SK-N-MC (cell line): ENCODE data around the gene SPTB.

Experiments used
- DNase-seq: peaks from one replicate; pipeline ENCODE4 v3.0.0-alpha.2; 2011; ENCODE audit warnings: low read depth, low spot score
- H3K27ac ChIP-seq: fragments of 200-600 bp; sonication (generic); 2 replicates; pipeline ENCODE4 v1.5.1; 2016; ENCODE audit warnings: mixed run types
- H3K36me3 ChIP-seq: fragments of 200-600 bp; sonication (generic); 2 replicates; pipeline ENCODE4 v1.6.1; 2017; ENCODE audit warnings: antibody characterized with exemption, low read length, mixed read lengths; ENCODE audit not compliant: insufficient read depth
- H3K4me3 ChIP-seq: fragments of 200-600 bp; sonication (generic); 2 replicates; pipeline ENCODE4 v1.5.1; 2016
- H3K9ac ChIP-seq: fragments of 200-600 bp; sonication (generic); 2 replicates; pipeline ENCODE4 v1.8.0; 2017; ENCODE audit warnings: mixed run types, mixed read lengths; ENCODE audit not compliant: insufficient read length
- H3K9me3 ChIP-seq: fragments of 200-600 bp; sonication (generic); 2 replicates; pipeline ENCODE4 v1.6.1; 2017; ENCODE audit warnings: low read depth, mild to moderate bottlenecking, antibody characterized with exemption, low read length, moderate library complexity, mixed read lengths
- EZH2 ChIP-seq: fragments of 200-600 bp; sonication (generic); IDR thresholded peaks from one replicate; pipeline ENCODE4 v1.6.1; 2017; ENCODE audit warnings: antibody characterized with exemption
- FOXP2 ChIP-seq: optimal IDR thresholded peaks from 2 replicates; pipeline ENCODE3; 2011; ENCODE audit warnings: mild to moderate bottlenecking, moderate library complexity; ENCODE audit not compliant: insufficient read depth; ENCODE audit errors: extremely low read length, control extremely low read depth
- POLR2AphosphoS5 ChIP-seq: IDR thresholded peaks from 2 replicates; pipeline ENCODE4 v1.6.1; 2012; ENCODE audit warnings: mild to moderate bottlenecking, low read depth, low read length, borderline replicate concordance

SPTB gene

GRCh38 chr14:64763801-64764621, 115.7 kb downstream of the SPTB start:
- no peak for TF ChIP-seq FOXP2
- no peak for TF ChIP-seq EZH2
- TF ChIP-seq POLR2AphosphoS5: no peak
- H3K27ac ChIP-seq: peak overlapping the region; percentile 30; the same call in 1 of the 2 replicates
- DNase-seq: no peak
- peak overlapping the region; percentile 73 for H3K4me3 ChIP-seq
- no peak overlapping the region for H3K9ac ChIP-seq
- H3K9me3 ChIP-seq: no peaks in the 10 kb centered on the region
- no peaks in the 10 kb centered on the region for H3K36me3 ChIP-seq

- H3K36me3 ChIP-seq: no peaks in the 10 kb centered on the region
- peak overlapping the region; percentile 57 for H3K4me3 ChIP-seq
- no peak overlapping the region for H3K9ac ChIP-seq
- H3K9me3 ChIP-seq: no peaks in the 10 kb centered on the region
- H3K27ac ChIP-seq: peak overlapping the region; percentile 30; the same call in 1 of the 2 replicates
- peak; percentile 56 for DNase-seq
- TF ChIP-seq EZH2 (no peak), FOXP2 (no peak)
These were observed 116.5 kb downstream of the SPTB start for GRCh38 chr14:64763085-64763782.

GRCh38 chr14:64762044-64763034, 117.4 kb downstream of the SPTB start:
- TF ChIP-seq FOXP2: peak; percentile 61
- no peak for TF ChIP-seq POLR2AphosphoS5
- TF ChIP-seq EZH2: no peak
- H3K9me3 ChIP-seq: no peaks in the 10 kb centered on the region
- H3K4me3 ChIP-seq: peak overlapping the region; percentile 57
- H3K9ac ChIP-seq: no peak overlapping the region
- no peak overlapping the region for H3K27ac ChIP-seq
- H3K36me3 ChIP-seq: no peaks in the 10 kb centered on the region
- no peak for DNase-seq

GRCh38 chr14:64761441-64762043, 118.2 kb downstream of the SPTB start:
- no peak for TF ChIP-seq EZH2
- no peak for TF ChIP-seq FOXP2
- TF ChIP-seq POLR2AphosphoS5: no peak
- Histone ChIP-seq H3K4me3 (peak overlapping the region; percentile 57; the same call in 1 of the 2 replicates), H3K36me3 (no peaks in the 10 kb centered on the region), H3K27ac (no peak overlapping the region), H3K9ac (no peak overlapping the region), H3K9me3 (no peaks in the 10 kb centered on the region)
- DNase-seq: no peak

GRCh38 chr14:64760916-64761315, 118.8 kb downstream of the SPTB start:
- no peak overlapping the region for H3K27ac ChIP-seq
- DNase-seq: no peak
- H3K9me3 ChIP-seq: no peaks in the 10 kb centered on the region
- H3K4me3 ChIP-seq: no peak overlapping the region
- no peak overlapping the region for H3K9ac ChIP-seq
- no peaks in the 10 kb centered on the region for H3K36me3 ChIP-seq
- TF ChIP-seq EZH2 (no peak), FOXP2 (no peak), POLR2AphosphoS5 (no peak)

- Histone ChIP-seq H3K9me3 (no peaks in the 10 kb centered on the region), H3K36me3 (no peaks in the 10 kb centered on the region), H3K27ac (no peak overlapping the region), H3K4me3 (no peak overlapping the region), H3K9ac (no peak overlapping the region)
- no peak for TF ChIP-seq POLR2AphosphoS5
- no peak for TF ChIP-seq FOXP2
- no peak for TF ChIP-seq EZH2
- no peak for DNase-seq
These were observed 119.5 kb downstream of the SPTB start for GRCh38 chr14:64760146-64760755.

- Histone ChIP-seq H3K9me3 (no peaks in the 10 kb centered on the region), H3K9ac (no peak overlapping the region), H3K36me3 (no peaks in the 10 kb centered on the region), H3K4me3 (no peak overlapping the region), H3K27ac (no peak overlapping the region)
- no peak for TF ChIP-seq EZH2
- no peak for TF ChIP-seq POLR2AphosphoS5
- TF ChIP-seq FOXP2: no peak
- no peak for DNase-seq
These were observed 120.2 kb downstream of the SPTB start for GRCh38 chr14:64759555-64759938.
